HUDEP-2 (cell line): ENCODE data around the gene ZBED3.
"Not testable (repeated sequence)": the region's sequence is repeated elsewhere in the genome, so short reads cannot be mapped to it uniquely, and the experiment has no call there.

ENCODE experiments used
- DNase-seq, 76 experiments: peaks; one replicate each; lab custom pipeline; 2025; ENCODE audit not compliant: unreplicated experiment in 76 of 76; lab: John Stamatoyannopoulos, UW

ZBED3 gene, protein sequence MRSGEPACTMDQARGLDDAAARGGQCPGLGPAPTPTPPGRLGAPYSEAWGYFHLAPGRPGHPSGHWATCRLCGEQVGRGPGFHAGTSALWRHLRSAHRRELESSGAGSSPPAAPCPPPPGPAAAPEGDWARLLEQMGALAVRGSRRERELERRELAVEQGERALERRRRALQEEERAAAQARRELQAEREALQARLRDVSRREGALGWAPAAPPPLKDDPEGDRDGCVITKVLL

DNA sequence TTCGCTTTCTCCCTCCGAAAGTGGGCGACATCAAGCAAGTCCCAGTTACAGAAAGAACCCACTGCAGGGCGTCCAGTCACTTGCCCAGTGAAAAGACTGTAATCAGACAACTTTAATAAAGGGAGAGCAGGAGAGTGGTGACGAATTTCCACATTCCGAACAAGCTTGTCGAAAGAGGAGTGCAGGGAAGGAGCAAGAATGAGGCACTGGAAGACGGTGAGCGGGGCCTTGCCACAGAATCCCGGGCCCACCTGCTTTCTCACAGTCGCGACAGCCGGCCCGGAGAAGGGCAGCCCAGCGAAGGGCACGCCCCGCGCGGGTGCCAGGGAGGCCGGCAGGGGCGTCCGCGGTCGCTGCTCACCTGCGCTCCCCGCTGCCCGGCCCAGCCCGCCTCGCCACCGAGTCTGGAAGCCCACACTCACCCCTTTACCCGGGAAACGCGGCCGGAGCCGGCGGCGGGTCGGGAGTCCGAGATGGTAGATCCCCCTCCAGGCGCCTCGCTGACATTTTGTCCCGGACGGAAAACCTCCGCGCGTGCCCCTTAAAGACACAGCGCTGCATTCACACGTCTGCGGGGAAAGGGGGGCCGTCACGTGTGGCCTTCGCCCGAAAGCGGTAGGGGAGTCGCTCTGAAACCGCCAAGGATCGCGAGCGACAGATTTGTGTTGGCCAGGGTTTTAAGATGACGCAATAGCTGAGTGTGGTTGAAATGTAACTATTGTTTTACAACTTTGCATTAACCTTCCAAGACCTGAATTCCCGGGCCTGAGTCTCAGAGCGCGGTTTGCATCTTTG, at the start of gene ZBED3:
Gene ZBED3 (minus strand): TSS at position 597 of the 795 bp plus-strand sequence. CDS start 9,407 bp downstream, outside the sequence.
- peak in 72 of 76 experiments; percentile 22 to 79 (median 60) for DNase-seq

- peak in 45 of 76 experiments; percentile 3 to 70 (median 21) for DNase-seq
Observed at GRCh38 chr5:77133061-77133758, 46.1 kb upstream of the ZBED3 start.

DNA sequence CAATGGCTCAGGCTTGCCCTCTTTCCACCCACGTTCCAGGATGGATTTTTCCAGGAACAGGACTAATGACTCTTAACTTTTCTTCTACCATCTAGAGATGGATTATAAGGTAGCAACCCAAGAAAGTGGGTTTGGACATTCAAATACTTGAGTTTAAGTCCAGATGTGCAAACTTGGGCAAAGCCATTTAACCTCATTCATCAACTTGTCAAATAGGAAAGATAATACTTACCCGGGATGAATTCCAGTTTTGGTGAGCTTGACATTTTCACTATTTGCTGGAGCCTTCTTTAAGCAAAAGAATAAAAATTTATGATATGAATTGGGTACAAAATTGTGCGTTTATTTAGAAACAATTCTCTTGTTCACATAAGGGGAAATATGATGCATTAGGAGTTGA, 44.3 kb upstream of the ZBED3 start:
- DNase-seq: no peak

- peak in 15 of 76 experiments; percentile 2 to 33 (median 8) for DNase-seq
Observed at GRCh38 chr5:77129391-77129990, 42.4 kb upstream of the ZBED3 start.

- DNase-seq: no peak
Observed at GRCh38 chr5:77128411-77129061, 41.5 kb upstream of the ZBED3 start.

GRCh38 chr5:77123057-77123456, 36.0 kb upstream of the ZBED3 start:
- no peak for DNase-seq

- no peak for DNase-seq
Observed at GRCh38 chr5:77120706-77121105, 33.6 kb upstream of the ZBED3 start.

DNA sequence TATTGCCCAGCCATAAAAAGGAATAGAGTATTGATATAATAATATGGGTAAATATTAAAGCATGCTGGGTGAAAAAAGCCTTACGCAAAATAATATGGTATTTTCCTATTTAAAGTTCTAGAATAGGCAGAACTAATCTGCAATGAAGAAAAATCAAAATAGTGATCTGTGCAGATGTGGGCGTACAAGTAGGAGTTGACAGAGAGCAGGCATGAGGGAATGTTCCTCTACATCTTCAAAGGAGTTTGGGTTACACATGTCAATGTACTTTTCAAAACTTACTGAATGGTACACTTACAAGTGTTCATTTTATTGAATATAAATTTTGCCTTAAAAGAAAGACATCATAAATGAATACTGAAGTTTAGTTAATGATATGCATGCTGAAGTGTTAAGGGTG, 33.0 kb upstream of the ZBED3 start:
- DNase-seq: no peak

DNA sequence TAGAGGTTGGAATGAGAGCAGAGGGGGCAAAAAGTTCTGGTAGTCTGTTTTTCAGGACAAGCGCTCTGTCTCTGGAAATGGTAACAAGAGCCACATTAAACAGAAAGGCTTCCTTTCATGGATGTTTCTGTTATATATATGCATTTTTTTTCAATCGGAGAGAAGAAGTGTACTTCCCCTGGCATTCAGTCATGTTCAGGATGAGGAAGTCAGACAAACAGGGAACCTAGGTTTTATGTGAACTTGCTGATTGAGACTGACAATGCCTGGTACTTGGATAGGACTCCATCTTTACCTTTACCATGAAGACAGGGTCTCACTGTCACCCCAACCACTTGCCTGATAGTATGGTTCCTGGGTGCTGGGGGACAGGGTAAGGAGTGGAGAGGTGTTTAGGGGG, 30.1 kb upstream of the ZBED3 start:
- DNase-seq: no peak

DNA sequence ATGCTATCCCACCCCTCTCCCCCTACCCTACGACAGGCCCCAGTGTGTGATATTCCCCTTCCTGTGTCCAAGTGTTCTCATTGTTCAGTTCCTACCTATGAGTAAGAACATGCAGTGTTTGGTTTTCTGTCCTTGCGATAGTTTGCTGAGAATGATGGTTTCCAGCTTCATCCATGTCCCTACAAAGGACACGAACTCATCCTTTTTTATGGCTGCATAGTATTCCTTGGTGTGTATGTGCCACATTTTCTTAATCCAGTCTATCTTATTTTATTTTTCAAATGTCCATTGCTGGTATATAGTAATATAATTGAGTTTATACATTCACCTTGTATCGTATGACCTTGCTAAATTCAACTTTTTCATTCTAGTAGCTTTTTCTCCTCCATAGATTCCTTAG, 19.9 kb upstream of the ZBED3 start:
- not testable (repeated sequence) for DNase-seq

GRCh38 chr5:77104813-77105212, 17.7 kb upstream of the ZBED3 start:
- no peak for DNase-seq

- DNase-seq: no peak
Observed at GRCh38 chr5:77103457-77103856, 16.4 kb upstream of the ZBED3 start.

GRCh38 chr5:77102549-77102948, 15.5 kb upstream of the ZBED3 start:
- no peak for DNase-seq

- no peak for DNase-seq
Observed at GRCh38 chr5:77101298-77101697, 14.2 kb upstream of the ZBED3 start.

GRCh38 chr5:77095189-77095588, 8.1 kb upstream of the ZBED3 start:
- no peak for DNase-seq

DNA sequence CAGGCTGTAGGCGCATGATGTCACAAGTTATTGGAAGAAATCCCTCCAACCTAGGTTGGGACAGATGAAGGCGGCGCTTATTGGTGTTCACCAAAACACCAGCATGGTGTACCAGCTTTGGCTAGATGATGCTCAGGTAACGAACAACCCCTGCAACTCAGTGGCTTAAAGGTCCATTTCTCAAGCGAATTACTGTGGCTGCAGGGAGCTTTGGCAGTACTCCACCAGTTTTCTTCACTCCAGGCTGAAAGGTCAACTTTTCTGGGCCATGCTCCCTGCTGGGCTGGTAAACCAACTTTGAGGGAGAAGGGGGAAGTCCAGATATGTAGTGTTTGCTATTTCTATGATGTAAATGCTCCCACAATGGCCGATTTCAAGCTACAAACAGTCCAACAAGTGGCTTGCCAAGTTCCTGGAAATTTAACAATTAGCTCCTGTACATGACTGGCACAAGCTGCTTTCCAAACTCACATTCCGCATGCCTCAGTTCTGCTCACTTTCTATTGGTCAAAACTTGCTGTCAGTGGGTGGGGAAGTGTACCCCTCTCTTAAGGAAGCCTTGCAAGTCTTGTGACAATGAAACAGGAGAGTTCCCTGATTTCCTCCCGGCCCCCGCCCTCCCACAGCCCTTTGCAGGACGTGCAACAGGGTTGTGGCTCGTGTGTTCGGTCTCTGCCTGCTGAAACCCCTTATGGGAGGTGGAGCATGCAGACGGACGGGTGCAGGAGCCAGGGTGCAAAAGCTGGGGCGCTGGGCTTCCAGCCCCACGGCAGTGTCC, 588 bp upstream of the ZBED3 start:
- peak in 2 of 76 experiments; percentile 18 to 34 for DNase-seq

- peak in 2 of 76 experiments; percentile 38 to 60 for DNase-seq
Observed at GRCh38 chr5:77086368-77086688, 757 bp downstream of the ZBED3 start.

DNA sequence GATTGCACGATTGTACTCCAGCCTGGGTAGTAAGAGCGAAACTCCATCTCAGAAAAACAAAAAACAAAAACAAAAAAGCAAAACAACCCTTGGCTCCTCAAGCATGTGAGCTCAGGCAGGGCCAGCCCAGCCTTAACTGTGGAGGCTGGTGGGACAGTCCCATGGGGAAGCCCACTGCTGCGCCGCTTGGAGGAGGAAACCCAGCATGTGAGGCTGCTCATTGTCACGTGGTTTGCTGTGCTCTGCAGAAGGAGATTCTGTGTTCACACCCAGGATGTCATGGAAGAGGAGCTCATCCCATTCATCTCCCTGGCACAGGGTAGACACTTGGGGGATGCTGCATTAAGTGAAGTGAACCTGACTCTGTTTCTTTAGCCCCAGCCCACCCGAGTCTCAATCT, 4.0 kb downstream of the ZBED3 start:
- no peak for DNase-seq

DNA sequence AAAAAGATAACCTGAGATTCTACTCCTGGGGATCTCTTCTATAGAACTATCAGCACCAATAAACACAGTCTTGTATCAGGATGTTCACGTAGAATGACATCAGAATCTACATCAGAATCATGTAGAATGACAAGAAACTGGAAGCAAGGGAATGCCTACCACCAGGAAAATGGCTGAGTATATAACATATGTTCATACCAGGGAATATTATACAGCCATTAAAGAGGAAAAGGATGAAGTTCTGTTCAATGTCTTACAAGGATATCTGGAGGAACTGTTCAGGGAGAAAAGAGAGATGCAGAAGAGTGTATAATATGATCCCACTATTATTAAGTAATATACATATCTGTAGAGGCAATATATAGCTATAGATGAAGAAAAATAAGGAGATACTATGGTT, 4.8 kb downstream of the ZBED3 start:
- no peak for DNase-seq

DNA sequence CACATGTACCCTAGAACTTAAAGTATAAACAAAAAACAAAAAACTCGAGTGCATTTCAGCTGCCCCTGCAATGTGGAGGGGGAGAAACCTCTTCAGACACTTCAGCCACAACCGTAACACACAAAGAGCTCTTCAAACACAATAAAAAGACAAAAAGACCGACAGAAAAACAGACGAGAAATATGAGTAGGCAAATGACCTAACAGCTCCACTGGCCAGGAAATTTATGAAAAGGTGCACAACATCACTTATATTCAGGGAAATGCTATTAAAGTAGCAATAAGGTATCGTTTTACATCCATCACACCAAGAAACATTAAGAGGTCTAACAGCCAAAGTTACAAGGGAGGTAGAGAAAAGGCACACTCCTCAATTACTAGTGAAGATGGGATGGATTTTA, 6.2 kb downstream of the ZBED3 start:
- DNase-seq: no peak
